KMS-11 (cell line): ENCODE data around the gene VPS25.

Experiments
- H2AFZ ChIP-seq: fragments of 200-600 bp; sonication (generic); 2 replicates; pipeline ENCODE4 v1.6.1; 2016; ENCODE audit warnings: antibody characterized with exemption, mixed run types, low read depth
- H3K27ac ChIP-seq: fragments of 200-600 bp; sonication (generic); 2 replicates; pipeline ENCODE4 v1.6.1; 2016; ENCODE audit warnings: mild to moderate bottlenecking, mixed run types
- H3K27me3 ChIP-seq: fragments of 200-600 bp; sonication (generic); 2 replicates; pipeline ENCODE4 v1.6.1; 2017; ENCODE audit warnings: mild to moderate bottlenecking, low read depth, mixed run types, moderate library complexity; ENCODE audit not compliant: insufficient read depth
- H3K36me3 ChIP-seq: fragments of 200-600 bp; sonication (generic); 2 replicates; pipeline ENCODE4 v1.6.1; 2017; ENCODE audit warnings: mild to moderate bottlenecking, mixed run types; ENCODE audit not compliant: insufficient read depth
- H3K4me1 ChIP-seq: fragments of 200-600 bp; sonication (generic); 2 replicates; pipeline ENCODE4 v1.6.1; 2016; ENCODE audit warnings: mild to moderate bottlenecking, low read depth, mixed run types; ENCODE audit not compliant: poor library complexity, severe bottlenecking
- H3K4me2 ChIP-seq: fragments of 200-600 bp; sonication (generic); 2 replicates; pipeline ENCODE4 v1.7.0; 2016; ENCODE audit warnings: mild to moderate bottlenecking, mixed run types
- H3K4me3 ChIP-seq: fragments of 200-600 bp; sonication (generic); IDR thresholded peaks from 2 replicates; pipeline ENCODE4 v1.6.1; 2017; ENCODE audit warnings: low read depth, low read length, mixed read lengths; ENCODE audit not compliant: insufficient read depth
- H3K79me2 ChIP-seq: fragments of 200-600 bp; sonication (generic); 2 replicates; pipeline ENCODE4 v1.6.1; 2016; ENCODE audit warnings: low read depth, mixed run types; ENCODE audit not compliant: insufficient read depth
- H3K9ac ChIP-seq: fragments of 200-600 bp; sonication (generic); 2 replicates; pipeline ENCODE4 v1.6.1; 2016; ENCODE audit warnings: mild to moderate bottlenecking, mixed run types
- H4K20me1 ChIP-seq: fragments of 200-600 bp; sonication (generic); 2 replicates; pipeline ENCODE4 v1.6.1; 2016; ENCODE audit warnings: mild to moderate bottlenecking, mixed run types; ENCODE audit not compliant: insufficient read depth
- TF ChIP-seq, protein P1 (sequence below): fragments of 200-600 bp; sonication (generic); conservative IDR thresholded peaks from 2 replicates; pipeline ENCODE4 v1.6.1; 2017; ENCODE audit warnings: low read depth, mild to moderate bottlenecking, antibody characterized with exemption, low read length, moderate library complexity, mixed read lengths

VPS25 gene

GRCh38 chr17:42803074-42803883, 30.0 kb downstream of the VPS25 start:
- Histone ChIP-seq H3K27ac (no peak overlapping the region), H2AFZ (no peak overlapping the region), H3K4me2 (no peak overlapping the region), H3K79me2 (no peaks in the 10 kb centered on the region), H3K4me3 (no peak overlapping the region), H3K27me3 (no peaks in the 10 kb centered on the region), H3K9ac (no peak overlapping the region), H3K36me3 (no peaks in the 10 kb centered on the region), H4K20me1 (no peaks in the 10 kb centered on the region), H3K4me1 (peaks cover 6% of the 10 kb centered on the region)
- TF ChIP-seq, protein P1, sequence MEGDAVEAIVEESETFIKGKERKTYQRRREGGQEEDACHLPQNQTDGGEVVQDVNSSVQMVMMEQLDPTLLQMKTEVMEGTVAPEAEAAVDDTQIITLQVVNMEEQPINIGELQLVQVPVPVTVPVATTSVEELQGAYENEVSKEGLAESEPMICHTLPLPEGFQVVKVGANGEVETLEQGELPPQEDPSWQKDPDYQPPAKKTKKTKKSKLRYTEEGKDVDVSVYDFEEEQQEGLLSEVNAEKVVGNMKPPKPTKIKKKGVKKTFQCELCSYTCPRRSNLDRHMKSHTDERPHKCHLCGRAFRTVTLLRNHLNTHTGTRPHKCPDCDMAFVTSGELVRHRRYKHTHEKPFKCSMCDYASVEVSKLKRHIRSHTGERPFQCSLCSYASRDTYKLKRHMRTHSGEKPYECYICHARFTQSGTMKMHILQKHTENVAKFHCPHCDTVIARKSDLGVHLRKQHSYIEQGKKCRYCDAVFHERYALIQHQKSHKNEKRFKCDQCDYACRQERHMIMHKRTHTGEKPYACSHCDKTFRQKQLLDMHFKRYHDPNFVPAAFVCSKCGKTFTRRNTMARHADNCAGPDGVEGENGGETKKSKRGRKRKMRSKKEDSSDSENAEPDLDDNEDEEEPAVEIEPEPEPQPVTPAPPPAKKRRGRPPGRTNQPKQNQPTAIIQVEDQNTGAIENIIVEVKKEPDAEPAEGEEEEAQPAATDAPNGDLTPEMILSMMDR = no peak

GRCh38 chr17:42804918-42805367, 31.7 kb downstream of the VPS25 start:
- no peaks in the 10 kb centered on the region for H4K20me1 ChIP-seq
- no peaks in the 10 kb centered on the region for H3K79me2 ChIP-seq
- H3K9ac ChIP-seq = no peak overlapping the region
- no peaks in the 10 kb centered on the region for H3K27me3 ChIP-seq
- H3K4me1 ChIP-seq = no peaks in the 10 kb centered on the region
- no peak overlapping the region for H3K4me2 ChIP-seq
- H2AFZ ChIP-seq = no peak overlapping the region
- H3K36me3 ChIP-seq = no peaks in the 10 kb centered on the region
- H3K4me3 ChIP-seq = no peak overlapping the region
- no peak overlapping the region for H3K27ac ChIP-seq
- TF ChIP-seq, protein P1 = no peak

DNA sequence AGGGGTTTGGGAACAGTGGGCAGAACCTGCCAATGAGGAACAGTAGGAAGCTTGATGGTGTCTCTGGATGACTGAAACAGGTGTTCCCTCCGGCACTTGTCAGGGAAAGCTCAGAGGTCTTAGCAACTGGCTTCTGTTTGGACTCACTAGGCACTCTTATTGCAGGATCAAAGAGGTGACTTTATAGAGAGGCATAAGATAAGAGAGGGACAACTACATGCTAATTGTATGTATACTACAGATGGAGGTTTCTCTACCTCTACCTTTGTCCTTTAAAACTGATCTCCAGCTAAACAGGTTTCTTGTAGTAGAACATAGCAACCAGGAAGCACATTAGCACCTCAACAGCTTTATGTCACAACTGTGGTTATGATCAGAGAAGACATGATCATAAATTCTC, 33.0 kb downstream of the VPS25 start:
- H3K79me2 ChIP-seq = no peaks in the 10 kb centered on the region
- no peak overlapping the region for H3K4me2 ChIP-seq
- no peaks in the 10 kb centered on the region for H3K36me3 ChIP-seq
- no peak overlapping the region for H3K27ac ChIP-seq
- no peaks in the 10 kb centered on the region for H3K4me1 ChIP-seq
- H3K9ac ChIP-seq = no peak overlapping the region
- no peaks in the 10 kb centered on the region for H4K20me1 ChIP-seq
- no peak overlapping the region for H3K4me3 ChIP-seq
- H2AFZ ChIP-seq = no peak overlapping the region
- no peaks in the 10 kb centered on the region for H3K27me3 ChIP-seq
- TF ChIP-seq, protein P1 = no peak

DNA sequence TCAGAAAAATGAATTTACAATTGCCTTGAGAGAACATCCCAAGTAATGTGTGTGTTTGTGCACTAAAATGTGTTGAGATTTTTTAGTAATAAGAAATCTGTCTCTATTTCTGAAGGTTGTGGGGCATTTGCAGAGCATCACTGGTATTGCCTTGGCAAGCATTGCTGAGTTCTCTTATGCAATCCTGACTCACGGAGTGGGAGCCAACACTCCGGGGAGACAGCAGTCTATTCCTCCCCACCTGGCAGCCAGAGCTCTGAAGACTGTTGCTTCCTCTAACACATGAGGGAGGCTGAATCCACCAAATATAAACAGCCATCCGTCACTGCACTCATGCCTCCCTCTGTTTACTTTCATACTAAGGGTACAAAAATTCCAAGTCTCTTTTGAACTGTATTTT, 36.0 kb downstream of the VPS25 start:
- Histone ChIP-seq H3K9ac (no peak overlapping the region), H3K27ac (no peak overlapping the region), H3K36me3 (no peaks in the 10 kb centered on the region; the same call in 1 of the 2 replicates), H3K27me3 (no peaks in the 10 kb centered on the region), H3K79me2 (no peaks in the 10 kb centered on the region), H3K4me2 (no peak overlapping the region), H2AFZ (no peak overlapping the region), H3K4me3 (no peak overlapping the region), H3K4me1 (no peaks in the 10 kb centered on the region), H4K20me1 (no peaks in the 10 kb centered on the region)
- TF ChIP-seq, protein P1 = no peak
